Measurements from ENCODE around the gene LRRC59. TPM values are rescaled to one million over a fixed set of nuclear protein-coding genes. Genes with fewer than 3 reads are reported as not detected.

LRRC59 gene
- total and polyA plus RNA-seq, 7 donors = 15.9 to 122 (median 48.0) TPM

DNA sequence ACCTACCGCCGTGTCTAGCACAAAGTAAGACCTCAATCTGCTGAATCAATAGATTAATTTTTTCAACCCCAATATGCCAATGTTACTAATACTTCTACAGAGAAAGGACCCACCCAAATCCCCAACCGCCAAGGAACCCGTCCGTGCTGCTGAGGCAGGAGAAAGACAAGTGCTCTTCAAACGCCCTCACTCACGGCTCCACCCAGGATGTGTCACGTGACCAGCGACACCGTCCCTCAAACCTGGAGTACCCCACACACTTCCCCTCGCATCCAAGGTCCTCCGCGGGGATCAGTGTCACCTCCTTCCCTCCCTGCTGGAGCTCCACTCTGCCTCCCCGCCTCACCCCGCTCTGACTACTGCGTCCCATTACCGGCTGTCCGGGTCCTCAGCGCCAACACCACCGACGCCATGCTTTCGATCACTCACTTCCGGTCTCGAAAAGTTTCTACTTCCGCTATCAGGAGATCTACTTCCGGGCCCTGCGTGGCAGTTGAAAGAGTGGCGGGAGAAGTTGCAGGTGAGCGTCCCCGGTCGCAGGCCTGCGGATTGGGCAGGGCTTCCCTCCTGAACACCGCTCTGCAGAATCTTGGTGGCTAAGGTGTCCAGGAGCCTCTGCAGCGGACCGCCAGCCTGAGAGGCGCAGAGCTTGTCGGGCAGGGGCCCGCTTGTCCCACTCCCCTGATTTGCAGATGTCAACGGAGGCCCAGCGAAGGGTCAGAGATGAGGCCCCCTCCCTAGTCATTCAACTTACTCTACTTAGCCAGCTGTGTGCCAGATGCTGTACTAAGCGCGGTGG, 24.4 kb downstream of the LRRC59 start, which contains the start of the genes EME1 and MRPL27:
EME1 (plus strand) TSS at position 472 of the 799 bp plus-strand sequence. CDS start 1,980 bp downstream, outside the sequence.
MRPL27 (minus strand) TSS at position 427 of the 799 bp plus-strand sequence; CDS start at position 413, 14 bp downstream.
- Histone ChIP-seq H3K36me3 (ENCODE audit: insufficient read depth in 1 of 2, low read depth in 1 of 2) (peaks cover 0 to 29% of the 10 kb centered on the region in 2 donors), H3K27me3 (ENCODE audit: insufficient read depth in 3 of 3, low read length in 2 of 3) (no peaks in the 10 kb centered on the region), H3K4me1 (peaks cover 15% of the 10 kb centered on the region), H3K9me3 (no peaks in the 10 kb centered on the region), H3K27ac (peak within 1 kb of the TSS; percentile 99), H3K4me3 (peak within 1 kb of the TSS; percentile 89)
- intact Hi-C loops (cut with DNase I) = no loop called here
- WGBS, 3 donors = 1% methylated on average over 42 of the region's 42 CpGs
- TF ChIP-seq, protein P1, sequence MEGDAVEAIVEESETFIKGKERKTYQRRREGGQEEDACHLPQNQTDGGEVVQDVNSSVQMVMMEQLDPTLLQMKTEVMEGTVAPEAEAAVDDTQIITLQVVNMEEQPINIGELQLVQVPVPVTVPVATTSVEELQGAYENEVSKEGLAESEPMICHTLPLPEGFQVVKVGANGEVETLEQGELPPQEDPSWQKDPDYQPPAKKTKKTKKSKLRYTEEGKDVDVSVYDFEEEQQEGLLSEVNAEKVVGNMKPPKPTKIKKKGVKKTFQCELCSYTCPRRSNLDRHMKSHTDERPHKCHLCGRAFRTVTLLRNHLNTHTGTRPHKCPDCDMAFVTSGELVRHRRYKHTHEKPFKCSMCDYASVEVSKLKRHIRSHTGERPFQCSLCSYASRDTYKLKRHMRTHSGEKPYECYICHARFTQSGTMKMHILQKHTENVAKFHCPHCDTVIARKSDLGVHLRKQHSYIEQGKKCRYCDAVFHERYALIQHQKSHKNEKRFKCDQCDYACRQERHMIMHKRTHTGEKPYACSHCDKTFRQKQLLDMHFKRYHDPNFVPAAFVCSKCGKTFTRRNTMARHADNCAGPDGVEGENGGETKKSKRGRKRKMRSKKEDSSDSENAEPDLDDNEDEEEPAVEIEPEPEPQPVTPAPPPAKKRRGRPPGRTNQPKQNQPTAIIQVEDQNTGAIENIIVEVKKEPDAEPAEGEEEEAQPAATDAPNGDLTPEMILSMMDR (IDR thresholded peaks at IDR 0.05) = no peak
- DNase-seq = peak; percentile 86 to 91
- ATAC-seq = peak; percentile 91 to 98 (median 96)

DNA sequence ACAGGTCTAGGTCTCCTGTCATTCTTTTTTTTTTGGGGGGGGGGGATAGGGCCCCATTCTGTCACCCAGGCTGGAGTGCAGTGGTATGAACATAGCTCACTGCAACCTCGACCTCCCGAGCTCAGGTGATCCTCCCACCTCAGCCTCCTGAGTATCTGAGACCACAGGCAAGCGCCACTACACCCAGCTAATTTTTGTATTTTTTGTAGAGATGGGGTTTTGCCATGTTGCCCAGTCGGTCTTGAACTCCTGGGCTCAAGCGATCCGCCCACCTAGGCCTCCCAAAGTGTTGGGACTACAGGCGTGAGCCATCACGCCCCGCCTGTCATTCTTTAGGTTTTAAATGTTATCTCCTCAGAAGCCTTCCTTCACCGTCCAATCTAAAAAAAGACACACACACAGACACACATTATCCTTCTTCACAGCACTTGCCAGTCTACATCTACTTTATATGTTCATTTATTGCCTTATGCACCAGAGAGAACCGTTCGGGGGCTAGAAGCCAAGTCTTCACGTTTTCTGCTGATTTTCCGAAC, 25.0 kb downstream of the LRRC59 start:
- TF ChIP-seq, protein P1 (IDR thresholded peaks at IDR 0.05) = no peak
- Histone ChIP-seq H3K9me3 (no peaks in the 10 kb centered on the region), H3K4me3 (peak overlapping the region; percentile 89), H3K4me1 (peaks cover 15% of the 10 kb centered on the region), H3K27me3 (ENCODE audit: insufficient read depth in 3 of 3, low read length in 2 of 3) (no peaks in the 10 kb centered on the region), H3K36me3 (ENCODE audit: insufficient read depth in 1 of 2, low read depth in 1 of 2) (peaks cover 0 to 35% of the 10 kb centered on the region in 2 donors), H3K27ac (peak overlapping the region; percentile 99)
- 17 to 21% (median 19%) methylated on average over 14 of the region's 14 CpGs for WGBS, 3 donors
- intact Hi-C loops (cut with DNase I) = no loop called here
- peak in 2 of 4 donors; percentile 3 to 4 for ATAC-seq
- DNase-seq = no peak

DNA sequence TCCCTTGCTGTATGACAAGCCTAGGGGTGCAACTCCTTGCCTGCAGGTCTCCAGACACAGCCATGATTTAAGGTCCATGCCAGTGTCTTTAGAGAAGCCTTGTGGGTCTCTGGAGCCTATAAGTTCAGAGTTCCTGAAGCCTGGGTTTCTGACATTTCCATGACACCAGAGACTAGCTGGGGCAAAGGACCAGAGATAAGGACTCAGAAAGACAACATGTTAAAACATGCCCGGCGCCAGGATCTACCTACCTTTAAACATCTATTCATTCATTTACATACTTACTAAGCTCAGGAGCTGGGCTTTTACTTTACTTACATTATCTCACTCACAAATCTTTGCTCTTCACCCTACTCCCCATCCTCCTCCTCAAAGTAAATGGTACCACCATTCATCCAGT, 25.8 kb downstream of the LRRC59 start:
- Histone ChIP-seq H3K27me3 (ENCODE audit: insufficient read depth in 3 of 3, low read length in 2 of 3) (no peaks in the 10 kb centered on the region), H3K4me3 (peak overlapping the region; percentile 89), H3K4me1 (peaks cover 15% of the 10 kb centered on the region), H3K27ac (no peak overlapping the region), H3K9me3 (no peaks in the 10 kb centered on the region), H3K36me3 (ENCODE audit: insufficient read depth in 1 of 2, low read depth in 1 of 2) (peaks cover 0 to 43% of the 10 kb centered on the region in 2 donors)
- TF ChIP-seq, protein P1 (IDR thresholded peaks at IDR 0.05) = no peak
- WGBS, 3 donors = 93 to 98% (median 96%) methylated on average over 2 of the region's 2 CpGs
- ATAC-seq (no peak), DNase-seq (no peak)
- intact Hi-C loops (cut with DNase I) = no loop called here

DNA sequence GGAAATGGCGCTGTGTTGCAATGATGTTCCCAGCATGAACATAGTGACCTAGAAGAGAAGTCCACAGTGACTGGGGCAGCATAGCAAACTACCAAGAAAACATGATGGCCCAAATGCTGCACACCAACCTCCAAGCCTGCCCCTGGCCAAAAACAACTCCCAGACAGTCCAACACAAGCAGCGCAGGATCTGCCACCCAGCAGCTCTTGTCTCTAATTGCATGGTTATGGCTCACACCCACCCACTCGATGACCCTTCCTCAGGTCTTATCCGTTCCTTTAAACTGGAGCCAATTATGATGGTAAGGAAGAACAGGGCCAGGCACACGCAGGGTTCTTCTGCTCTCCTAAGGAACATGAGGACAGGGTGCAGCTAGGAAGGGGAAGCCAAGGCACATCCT, 27.3 kb downstream of the LRRC59 start:
- no peak for DNase-seq
- Histone ChIP-seq H3K4me1 (peaks cover 15% of the 10 kb centered on the region), H3K27me3 (ENCODE audit: insufficient read depth in 3 of 3, low read length in 2 of 3) (no peaks in the 10 kb centered on the region), H3K27ac (no peak overlapping the region), H3K4me3 (no peak overlapping the region), H3K36me3 (ENCODE audit: insufficient read depth in 1 of 2, low read depth in 1 of 2) (peaks cover 0 to 58% of the 10 kb centered on the region in 2 donors), H3K9me3 (no peaks in the 10 kb centered on the region)
- TF ChIP-seq, protein P1 (IDR thresholded peaks at IDR 0.05) = no peak
- ATAC-seq = peak in 1 of 4 donors; percentile 19
- intact Hi-C loops (cut with DNase I) = no loop called here
- 93 to 96% (median 95%) methylated on average over 5 of the region's 5 CpGs for WGBS, 3 donors
